Measurements from ENCODE around the gene OTOF. TPM values are rescaled to one million over a fixed set of nuclear protein-coding genes. Genes with fewer than 3 reads are reported as not detected.

The OTOF gene
- total RNA-seq, 1 donor from 2014 or later = not detected

DNA sequence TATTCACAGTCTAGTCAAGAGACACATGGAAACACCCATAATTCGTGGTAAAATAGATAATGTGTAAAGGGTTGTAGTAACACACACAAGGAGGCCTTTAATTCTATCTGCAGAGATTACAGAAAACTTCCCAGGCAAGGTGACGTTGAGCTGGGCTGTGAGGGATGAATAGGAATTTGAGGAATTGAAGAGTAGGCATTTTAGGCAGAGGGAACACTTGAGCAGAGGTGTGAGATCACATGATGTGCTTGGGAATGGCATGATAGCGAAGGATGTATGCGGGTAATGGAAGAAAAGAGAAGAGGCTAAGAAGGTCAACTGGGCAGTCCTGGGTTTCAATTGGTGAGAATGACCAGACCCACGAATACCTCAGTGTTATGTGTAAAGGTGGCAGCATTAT is 56.0 kb downstream of the OTOF start:
- H3K9me3 ChIP-seq = no peaks in the 10 kb centered on the region
- no peaks in the 10 kb centered on the region for H3K36me3 ChIP-seq
- H3K27ac ChIP-seq = no peak overlapping the region
- TF ChIP-seq, protein P1, sequence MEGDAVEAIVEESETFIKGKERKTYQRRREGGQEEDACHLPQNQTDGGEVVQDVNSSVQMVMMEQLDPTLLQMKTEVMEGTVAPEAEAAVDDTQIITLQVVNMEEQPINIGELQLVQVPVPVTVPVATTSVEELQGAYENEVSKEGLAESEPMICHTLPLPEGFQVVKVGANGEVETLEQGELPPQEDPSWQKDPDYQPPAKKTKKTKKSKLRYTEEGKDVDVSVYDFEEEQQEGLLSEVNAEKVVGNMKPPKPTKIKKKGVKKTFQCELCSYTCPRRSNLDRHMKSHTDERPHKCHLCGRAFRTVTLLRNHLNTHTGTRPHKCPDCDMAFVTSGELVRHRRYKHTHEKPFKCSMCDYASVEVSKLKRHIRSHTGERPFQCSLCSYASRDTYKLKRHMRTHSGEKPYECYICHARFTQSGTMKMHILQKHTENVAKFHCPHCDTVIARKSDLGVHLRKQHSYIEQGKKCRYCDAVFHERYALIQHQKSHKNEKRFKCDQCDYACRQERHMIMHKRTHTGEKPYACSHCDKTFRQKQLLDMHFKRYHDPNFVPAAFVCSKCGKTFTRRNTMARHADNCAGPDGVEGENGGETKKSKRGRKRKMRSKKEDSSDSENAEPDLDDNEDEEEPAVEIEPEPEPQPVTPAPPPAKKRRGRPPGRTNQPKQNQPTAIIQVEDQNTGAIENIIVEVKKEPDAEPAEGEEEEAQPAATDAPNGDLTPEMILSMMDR (IDR thresholded peaks at IDR 0.05) = no peak
- no peak overlapping the region for H3K4me3 ChIP-seq
- no peaks in the 10 kb centered on the region for H3K27me3 ChIP-seq
- no peaks in the 10 kb centered on the region for H3K4me1 ChIP-seq
- no peak for DNase-seq (ENCODE audit: low spot score in 2 of 2)
- intact Hi-C loops (cut with DNase I) = no loop called here

DNA sequence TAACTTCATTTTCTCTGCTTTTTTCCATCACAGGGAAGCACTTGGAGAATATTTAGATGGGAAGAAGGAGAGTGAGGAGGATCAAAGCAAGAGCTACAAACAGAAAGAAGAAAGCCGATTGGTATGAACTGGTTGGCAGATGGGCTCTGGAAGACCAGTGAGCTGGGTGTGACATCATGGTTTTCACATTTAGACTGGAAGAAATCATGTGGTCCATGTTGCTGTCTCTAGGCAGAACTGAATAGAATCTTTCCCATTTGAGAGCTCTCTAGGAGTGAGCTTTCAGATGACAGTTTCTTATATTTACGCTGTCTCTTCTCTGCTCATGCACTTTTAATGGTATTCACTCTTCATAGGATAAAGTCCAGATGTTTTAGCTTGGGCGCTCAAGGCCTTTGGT is 63.6 kb downstream of the OTOF start:
- Histone ChIP-seq H3K27ac (no peak overlapping the region), H3K4me1 (no peaks in the 10 kb centered on the region), H3K36me3 (no peaks in the 10 kb centered on the region), H3K4me3 (no peak overlapping the region), H3K9me3 (no peaks in the 10 kb centered on the region), H3K27me3 (no peaks in the 10 kb centered on the region)
- TF ChIP-seq, protein P1 (IDR thresholded peaks at IDR 0.05) = no peak
- no peak for DNase-seq (ENCODE audit: low spot score in 2 of 2)
- intact Hi-C loops (cut with DNase I) = no loop called here

DNA sequence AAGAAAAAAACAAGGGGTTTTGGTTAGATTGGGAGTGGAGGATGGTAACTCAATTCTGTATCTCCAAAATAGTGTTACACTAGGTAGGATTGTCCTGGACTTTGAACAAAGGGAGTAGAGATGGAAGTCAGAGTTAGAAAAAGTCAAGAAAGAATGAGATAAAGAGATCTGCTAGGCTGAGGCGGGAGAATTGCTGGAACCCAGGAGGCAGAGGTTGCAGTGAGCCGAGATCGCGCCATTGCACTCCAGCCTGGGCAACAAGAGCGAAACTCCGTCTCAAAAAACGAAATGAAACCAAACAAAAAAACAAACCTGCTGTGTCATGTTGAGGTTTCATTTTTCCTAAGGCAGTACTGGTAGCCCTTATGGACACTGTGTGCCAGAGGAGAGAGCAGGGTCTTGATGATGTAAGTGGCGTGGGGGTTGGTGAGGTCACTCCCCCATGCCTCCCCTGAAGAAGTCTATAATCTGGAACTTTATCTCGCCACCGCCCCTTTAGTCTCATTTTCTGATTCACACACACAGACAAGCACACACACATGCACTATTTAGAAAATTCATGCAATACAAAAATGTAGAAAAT is 65.7 kb downstream of the OTOF start:
- DNase-seq (ENCODE audit: low spot score in 2 of 2) = no peak
- TF ChIP-seq, protein P1 (IDR thresholded peaks at IDR 0.05) = no peak
- Histone ChIP-seq H3K27me3 (no peaks in the 10 kb centered on the region), H3K36me3 (no peaks in the 10 kb centered on the region), H3K4me1 (no peaks in the 10 kb centered on the region), H3K9me3 (no peaks in the 10 kb centered on the region), H3K27ac (no peak overlapping the region), H3K4me3 (no peak overlapping the region)
- intact Hi-C loops (cut with DNase I) = no loop called here

DNA sequence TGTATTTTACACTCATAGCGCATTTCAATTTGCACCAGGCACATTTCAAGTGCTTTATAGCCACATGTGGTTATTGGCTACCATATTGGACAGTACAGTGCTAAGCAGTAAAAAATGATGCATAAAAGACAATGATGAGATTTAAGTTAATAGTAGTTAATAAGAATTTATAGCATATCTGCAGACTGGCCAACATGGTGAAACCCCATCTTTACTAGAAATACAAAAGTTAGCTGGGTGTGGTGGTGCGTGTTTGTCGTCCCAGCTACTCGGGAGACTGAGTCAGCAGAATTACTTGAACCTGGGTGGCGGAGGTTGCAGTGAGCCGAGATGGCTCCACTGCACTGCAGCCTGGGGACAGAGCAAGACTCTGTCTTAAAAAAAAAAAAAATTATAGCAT is 66.5 kb downstream of the OTOF start:
- no peak overlapping the region for H3K4me3 ChIP-seq
- no peaks in the 10 kb centered on the region for H3K4me1 ChIP-seq
- H3K9me3 ChIP-seq = no peaks in the 10 kb centered on the region
- no peaks in the 10 kb centered on the region for H3K27me3 ChIP-seq
- TF ChIP-seq, protein P1 (IDR thresholded peaks at IDR 0.05) = no peak
- no peak overlapping the region for H3K27ac ChIP-seq
- no peak for DNase-seq (ENCODE audit: low spot score in 2 of 2)
- intact Hi-C loops (cut with DNase I) = no loop called here
- no peaks in the 10 kb centered on the region for H3K36me3 ChIP-seq

DNA sequence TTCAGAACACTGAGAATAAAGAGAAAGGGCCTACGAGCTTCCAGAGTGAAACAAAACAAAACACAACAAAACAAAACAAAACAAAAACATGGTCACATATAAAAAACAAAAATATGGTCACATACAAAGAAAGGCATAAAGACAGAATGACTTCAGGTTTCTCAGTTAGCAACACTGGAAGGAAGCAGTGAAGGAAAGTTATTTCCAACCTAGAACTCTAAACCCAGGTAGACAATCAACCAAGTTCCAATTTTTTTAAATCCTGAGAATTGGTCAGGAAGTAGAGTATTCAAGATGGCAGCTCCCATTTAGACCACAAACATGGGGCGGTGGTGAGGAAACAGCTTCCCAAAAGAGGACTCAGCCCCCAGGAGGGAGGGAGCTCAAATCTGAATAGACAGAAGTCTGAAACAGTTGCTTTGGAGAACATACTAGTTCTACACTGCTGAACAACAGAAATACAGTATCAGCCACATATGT is 67.1 kb downstream of the OTOF start:
- TF ChIP-seq, protein P1 (IDR thresholded peaks at IDR 0.05) = no peak
- no peaks in the 10 kb centered on the region for H3K36me3 ChIP-seq
- H3K27ac ChIP-seq = no peak overlapping the region
- H3K4me1 ChIP-seq = no peaks in the 10 kb centered on the region
- intact Hi-C loops (cut with DNase I) = no loop called here
- no peak overlapping the region for H3K4me3 ChIP-seq
- DNase-seq (ENCODE audit: low spot score in 2 of 2) = no peak
- no peaks in the 10 kb centered on the region for H3K27me3 ChIP-seq
- H3K9me3 ChIP-seq = no peaks in the 10 kb centered on the region

DNA sequence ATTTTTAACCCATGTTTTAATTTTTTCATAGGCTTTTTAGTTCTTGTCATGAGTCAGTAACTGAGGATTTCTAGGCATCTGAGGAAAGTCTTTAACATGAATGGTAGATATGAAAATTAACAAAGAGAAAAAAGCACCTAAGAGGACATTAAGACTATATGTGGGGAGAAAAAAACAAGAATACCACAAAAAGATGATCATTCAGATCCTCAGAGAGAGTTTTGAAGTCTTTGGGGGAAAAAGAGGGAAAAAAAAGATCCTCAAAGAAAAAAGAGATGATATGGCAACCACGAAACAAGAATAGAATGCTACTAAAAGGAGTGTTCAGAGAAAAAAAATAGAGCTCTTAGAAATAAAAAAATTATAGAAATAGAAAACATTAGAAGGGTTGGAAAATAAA is 68.1 kb downstream of the OTOF start:
- intact Hi-C loops (cut with DNase I) = no loop called here
- DNase-seq (ENCODE audit: low spot score in 2 of 2) = no peak
- H3K27me3 ChIP-seq = no peaks in the 10 kb centered on the region
- H3K9me3 ChIP-seq = no peaks in the 10 kb centered on the region
- no peaks in the 10 kb centered on the region for H3K4me1 ChIP-seq
- no peaks in the 10 kb centered on the region for H3K36me3 ChIP-seq
- H3K4me3 ChIP-seq = no peak overlapping the region
- no peak overlapping the region for H3K27ac ChIP-seq
- TF ChIP-seq, protein P1 (IDR thresholded peaks at IDR 0.05) = no peak
